Transverse colon (tissue), 4 donors: Measurements from ENCODE around the gene UACA. TPM values are rescaled to one million over a fixed set of nuclear protein-coding genes. Genes with fewer than 3 reads are reported as not detected.

Experiments used
- DNase-seq: peaks from one replicate; pipeline ENCODE4 v3.0.0-alpha.2; 2019
- H3K27ac ChIP-seq, 4 donors: fragments of 200-600 bp; sonication (generic); 2 replicates each; pipeline ENCODE4 v1.5.1; 2016 to 2018; ENCODE audit warnings: inconsistent platforms in 4 of 4
- H3K27me3 ChIP-seq: fragments of 200-600 bp; sonication (generic); 2 replicates; pipeline ENCODE4 v1.5.1; 2017; ENCODE audit warnings: inconsistent platforms
- H3K36me3 ChIP-seq, 4 donors: fragments of 200-600 bp; sonication (generic); 2 replicates each; pipeline ENCODE4 v1.5.1; 2017 to 2019; ENCODE audit warnings: inconsistent platforms in 4 of 4
- H3K4me1 ChIP-seq, 4 donors: fragments of 200-600 bp; sonication (generic); 2 replicates each; pipeline ENCODE4 v1.5.1; 2017 to 2020; ENCODE audit warnings: inconsistent platforms in 4 of 4
- H3K4me3 ChIP-seq, 4 donors: fragments of 200-600 bp; sonication (generic); 1 replicate in 1 of 4; 2 replicates in 3 of 4; pipeline versions ENCODE4 v1.5.1 to v1.6.1; 2017 to 2019; ENCODE audit warnings: inconsistent platforms in 4 of 4
- H3K9me3 ChIP-seq, 2 donors: fragments of 200-600 bp; sonication (generic); 2 replicates each; pipeline ENCODE4 v1.5.1; 2017 to 2019; ENCODE audit warnings: inconsistent platforms in 2 of 2
- CTCF ChIP-seq, 5 experiments: fragments of 200-600 bp in 3 of 5; fragments of 450-650 bp in 2 of 5; sonication (generic) in 3 of 5; IDR thresholded peaks; 1 replicate in 2 of 5; 2 replicates in 3 of 5; pipeline ENCODE4 v1.5.1; 2016 to 2017; ENCODE audit warnings: antibody characterized with exemption in 5 of 5, inconsistent platforms in 3 of 5, mild to moderate bottlenecking in 2 of 5, moderate library complexity in 1 of 5
- EP300 ChIP-seq: sonication (generic); formaldehyde crosslinking; IDR thresholded peaks from one replicate; pipeline ENCODE4 v1.6.1; 2017; ENCODE audit warnings: antibody characterized with exemption, low read depth
- POLR2A ChIP-seq: fragments of 450-650 bp; IDR thresholded peaks from one replicate; pipeline ENCODE4 v1.6.1; 2016; ENCODE audit warnings: antibody characterized with exemption, mild to moderate bottlenecking, moderate library complexity
- POLR2AphosphoS5 ChIP-seq, 3 donors: sonication (generic); formaldehyde crosslinking; IDR thresholded peaks; one replicate each; pipeline ENCODE4 v1.6.1; 2016; ENCODE audit warnings: antibody characterized with exemption in 3 of 3
- WGBS, 2 donors: methylation state at CpG; one replicate each; pipeline ENCODE4 v1.1.5; 2018; ENCODE audit warnings: low coverage in 1 of 2; 5-methylcytosine and 5-hydroxymethylcytosine counted together
- in situ Hi-C, 4 donors: fragments of 200-750 bp; cut with MboI; loops; one replicate each; pipeline versions ENCODE4 v1.15.0 to v1.15.1; 2017; ENCODE audit warnings: low sequenced_read_pairs in 3 of 4, low pct_ligation_motif_present in 1 of 4, low pct_unique_long_range_greater_than_20kb in 1 of 4
- intact Hi-C: fragments of 100-400 bp; cut with DNase I; formaldehyde crosslinking; loops from one replicate; pipeline ENCODE4 v1.15.1; 2023; ENCODE audit warnings: low total_unique reads
- total RNA-seq, 4 donors: library from RNA; depleted of rRNA; stranded (reverse); fragments of >200 nt; gene quantifications; one replicate each; pipeline ENCODE4 v1.1.0, GENCODE V29; 2016

Gene UACA
- total RNA-seq, 4 donors from 2014 or later: 19.5 to 90.5 (median 40.8) TPM

- Histone ChIP-seq H3K36me3 (no peaks in the 10 kb centered on the region), H3K4me3 (no peak overlapping the region), H3K27ac (no peak overlapping the region), H3K9me3 (no peaks in the 10 kb centered on the region), H3K27me3 (no peaks in the 10 kb centered on the region), H3K4me1 (peaks cover 1 to 23% (median 9%) of the 10 kb centered on the region in 4 donors)
- intact Hi-C loops: no loop called here
- no peak for DNase-seq
- in situ Hi-C loops: no loop called here
- no peak for TF ChIP-seq CTCF (IDR thresholded peaks at IDR 0.05)
- no peak for TF ChIP-seq POLR2AphosphoS5 (IDR thresholded peaks at IDR 0.05)
- TF ChIP-seq EP300: no peak
- TF ChIP-seq POLR2A: no peak
- 93 to 94% methylated on average over 3 to 10 of the region's 10 CpGs for WGBS, 2 donors
Measured at GRCh38 chr15:70609889-70610288, 153.5 kb downstream of the UACA start.

- in situ Hi-C loops (no loop called here), intact Hi-C loops (no loop called here)
- Histone ChIP-seq H3K4me3 (no peak overlapping the region), H3K27me3 (no peaks in the 10 kb centered on the region), H3K36me3 (no peaks in the 10 kb centered on the region), H3K9me3 (no peaks in the 10 kb centered on the region), H3K4me1 (peaks cover 5 to 29% (median 12%) of the 10 kb centered on the region in 4 donors), H3K27ac (no peak overlapping the region)
- WGBS, 2 donors: 54 to 61% methylated on average over 4 to 5 of the region's 5 CpGs
- no peak for DNase-seq
- TF ChIP-seq CTCF (IDR thresholded peaks at IDR 0.05): no peak
- TF ChIP-seq POLR2A: no peak
- TF ChIP-seq POLR2AphosphoS5 (IDR thresholded peaks at IDR 0.05): no peak
- no peak for TF ChIP-seq EP300
Measured at GRCh38 chr15:70608144-70608543, 155.2 kb downstream of the UACA start.

- Histone ChIP-seq H3K36me3 (no peaks in the 10 kb centered on the region), H3K4me1 (peaks cover 5 to 29% (median 12%) of the 10 kb centered on the region in 4 donors), H3K27ac (peak overlapping the region; percentile 29 to 60 (median 37)), H3K9me3 (no peaks in the 10 kb centered on the region), H3K4me3 (no peak overlapping the region), H3K27me3 (no peaks in the 10 kb centered on the region)
- WGBS, 2 donors: 25 to 29% methylated on average over 4 to 7 of the region's 7 CpGs
- DNase-seq: peak; percentile 34
- in situ Hi-C loops: no loop called here
- intact Hi-C loops: no loop called here
- TF ChIP-seq POLR2AphosphoS5 (IDR thresholded peaks at IDR 0.05): no peak
- TF ChIP-seq CTCF (IDR thresholded peaks at IDR 0.05): no peak
- no peak for TF ChIP-seq EP300
- TF ChIP-seq POLR2A: no peak
Measured at GRCh38 chr15:70605606-70606410, 157.6 kb downstream of the UACA start.

- in situ Hi-C loops: no loop called here
- intact Hi-C loops: no loop called here
- TF ChIP-seq POLR2A: no peak
- TF ChIP-seq EP300: no peak
- TF ChIP-seq CTCF (IDR thresholded peaks at IDR 0.05): no peak
- TF ChIP-seq POLR2AphosphoS5 (IDR thresholded peaks at IDR 0.05): no peak
- Histone ChIP-seq H3K27ac (peak overlapping the region; percentile 29 to 60 (median 37)), H3K36me3 (no peaks in the 10 kb centered on the region), H3K4me1 (peaks cover 5 to 29% (median 12%) of the 10 kb centered on the region in 4 donors), H3K27me3 (no peaks in the 10 kb centered on the region), H3K4me3 (no peak overlapping the region), H3K9me3 (no peaks in the 10 kb centered on the region)
- no peak for DNase-seq
- 50 to 58% methylated on average over 3 to 18 of the region's 18 CpGs for WGBS, 2 donors
Measured at GRCh38 chr15:70604666-70605315, 158.6 kb downstream of the UACA start.
